ENCODE data around the gene HSP90AB1. TPM values are rescaled to one million over a fixed set of nuclear protein-coding genes. Genes with fewer than 3 reads are reported as not detected.

The HSP90AB1 gene
- total and polyA plus RNA-seq, 9 of the 15 experiments (the other 6 are each of a cell fraction or from before 2014, with no cell fraction given): 1,780 to 3,358 (median 2,262) TPM

GRCh38 chr6:44268095-44268628 is 21.3 kb downstream of the HSP90AB1 start (continued):
- TF ChIP-seq ZNF609 (CRISPR knock-in tag; IDR thresholded peaks at IDR 0.05; ENCODE audit: borderline replicate concordance) (no peak), SMAD4 (CRISPR knock-in tag; conservative IDR thresholded peaks at IDR 0.05) (no peak), ZNF551 (CRISPR knock-in tag; IDR thresholded peaks at IDR 0.05) (no peak), BCL6 (CRISPR knock-in tag; IDR thresholded peaks at IDR 0.05) (no peak), NCOA1 (IDR thresholded peaks at IDR 0.05; ENCODE audit: low read depth) (no peak), NFXL1 (CRISPR knock-in tag; IDR thresholded peaks at IDR 0.05) (no peak), FOXA3 (CRISPR knock-in tag; conservative IDR thresholded peaks at IDR 0.05 in 1 of 2, IDR thresholded peaks at IDR 0.05 in 1 of 2) (no peak), MCM7 (IDR thresholded peaks at IDR 0.05) (no peak), ESRRB (CRISPR knock-in tag; IDR thresholded peaks at IDR 0.05; ENCODE audit: borderline replicate concordance) (no peak), SNIP1 (IDR thresholded peaks at IDR 0.05; ENCODE audit: low read depth) (no peak)
- TF ChIP-seq, protein P1, sequence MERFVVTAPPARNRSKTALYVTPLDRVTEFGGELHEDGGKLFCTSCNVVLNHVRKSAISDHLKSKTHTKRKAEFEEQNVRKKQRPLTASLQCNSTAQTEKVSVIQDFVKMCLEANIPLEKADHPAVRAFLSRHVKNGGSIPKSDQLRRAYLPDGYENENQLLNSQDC (CRISPR knock-in tag; IDR thresholded peaks at IDR 0.05): no peak
- TF ChIP-seq, protein P2, sequence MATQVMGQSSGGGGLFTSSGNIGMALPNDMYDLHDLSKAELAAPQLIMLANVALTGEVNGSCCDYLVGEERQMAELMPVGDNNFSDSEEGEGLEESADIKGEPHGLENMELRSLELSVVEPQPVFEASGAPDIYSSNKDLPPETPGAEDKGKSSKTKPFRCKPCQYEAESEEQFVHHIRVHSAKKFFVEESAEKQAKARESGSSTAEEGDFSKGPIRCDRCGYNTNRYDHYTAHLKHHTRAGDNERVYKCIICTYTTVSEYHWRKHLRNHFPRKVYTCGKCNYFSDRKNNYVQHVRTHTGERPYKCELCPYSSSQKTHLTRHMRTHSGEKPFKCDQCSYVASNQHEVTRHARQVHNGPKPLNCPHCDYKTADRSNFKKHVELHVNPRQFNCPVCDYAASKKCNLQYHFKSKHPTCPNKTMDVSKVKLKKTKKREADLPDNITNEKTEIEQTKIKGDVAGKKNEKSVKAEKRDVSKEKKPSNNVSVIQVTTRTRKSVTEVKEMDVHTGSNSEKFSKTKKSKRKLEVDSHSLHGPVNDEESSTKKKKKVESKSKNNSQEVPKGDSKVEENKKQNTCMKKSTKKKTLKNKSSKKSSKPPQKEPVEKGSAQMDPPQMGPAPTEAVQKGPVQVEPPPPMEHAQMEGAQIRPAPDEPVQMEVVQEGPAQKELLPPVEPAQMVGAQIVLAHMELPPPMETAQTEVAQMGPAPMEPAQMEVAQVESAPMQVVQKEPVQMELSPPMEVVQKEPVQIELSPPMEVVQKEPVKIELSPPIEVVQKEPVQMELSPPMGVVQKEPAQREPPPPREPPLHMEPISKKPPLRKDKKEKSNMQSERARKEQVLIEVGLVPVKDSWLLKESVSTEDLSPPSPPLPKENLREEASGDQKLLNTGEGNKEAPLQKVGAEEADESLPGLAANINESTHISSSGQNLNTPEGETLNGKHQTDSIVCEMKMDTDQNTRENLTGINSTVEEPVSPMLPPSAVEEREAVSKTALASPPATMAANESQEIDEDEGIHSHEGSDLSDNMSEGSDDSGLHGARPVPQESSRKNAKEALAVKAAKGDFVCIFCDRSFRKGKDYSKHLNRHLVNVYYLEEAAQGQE (IDR thresholded peaks at IDR 0.05; ENCODE audit: borderline replicate concordance): peak; percentile 85
- TF ChIP-seq, protein P2 (CRISPR knock-in tag; IDR thresholded peaks at IDR 0.05; ENCODE audit: low read depth): no peak
- TF ChIP-seq, protein P3, sequence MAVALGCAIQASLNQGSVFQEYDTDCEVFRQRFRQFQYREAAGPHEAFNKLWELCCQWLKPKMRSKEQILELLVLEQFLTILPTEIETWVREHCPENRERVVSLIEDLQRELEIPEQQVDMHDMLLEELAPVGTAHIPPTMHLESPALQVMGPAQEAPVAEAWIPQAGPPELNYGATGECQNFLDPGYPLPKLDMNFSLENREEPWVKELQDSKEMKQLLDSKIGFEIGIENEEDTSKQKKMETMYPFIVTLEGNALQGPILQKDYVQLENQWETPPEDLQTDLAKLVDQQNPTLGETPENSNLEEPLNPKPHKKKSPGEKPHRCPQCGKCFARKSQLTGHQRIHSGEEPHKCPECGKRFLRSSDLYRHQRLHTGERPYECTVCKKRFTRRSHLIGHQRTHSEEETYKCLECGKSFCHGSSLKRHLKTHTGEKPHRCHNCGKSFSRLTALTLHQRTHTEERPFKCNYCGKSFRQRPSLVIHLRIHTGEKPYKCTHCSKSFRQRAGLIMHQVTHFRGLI (CRISPR knock-in tag; IDR thresholded peaks at IDR 0.05): no peak

All from K562 (cell line).